ENCODE data around the gene DNAI4.
"Not testable (repeated sequence)": the region's sequence is repeated elsewhere in the genome, so short reads cannot be mapped to it uniquely, and the experiment has no call there.

Gene DNAI4

GRCh38 chr1:66809736-66810326 lies 114.8 kb downstream of the DNAI4 start:
- no peak for DNase-seq

GRCh38 chr1:66809245-66809644 lies 115.4 kb downstream of the DNAI4 start:
- no peak for DNase-seq

DNA sequence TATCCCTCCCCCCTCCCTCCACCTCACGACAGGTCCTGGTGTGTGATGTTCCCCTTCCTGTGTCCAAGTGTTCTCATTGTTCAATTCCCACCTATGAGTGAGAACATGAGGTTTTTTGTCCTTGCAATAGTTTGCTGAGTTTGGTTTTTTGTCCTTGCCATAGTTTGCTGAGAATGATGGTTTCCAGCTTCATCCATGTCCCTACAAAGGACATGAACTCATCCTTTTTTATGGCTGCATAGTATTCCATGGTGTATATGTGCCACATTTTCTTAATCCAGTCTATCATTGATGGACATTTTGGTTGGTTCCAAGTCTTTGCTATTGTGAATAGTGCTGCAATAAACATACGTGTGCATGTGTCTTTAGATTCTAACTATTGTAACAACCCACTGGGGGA lies 128.8 kb downstream of the DNAI4 start:
- DNase-seq, result not testable (repeated sequence)

GRCh38 chr1:66791621-66792610 lies 132.7 kb downstream of the DNAI4 start:
- DNase-seq, result no peak

DNA sequence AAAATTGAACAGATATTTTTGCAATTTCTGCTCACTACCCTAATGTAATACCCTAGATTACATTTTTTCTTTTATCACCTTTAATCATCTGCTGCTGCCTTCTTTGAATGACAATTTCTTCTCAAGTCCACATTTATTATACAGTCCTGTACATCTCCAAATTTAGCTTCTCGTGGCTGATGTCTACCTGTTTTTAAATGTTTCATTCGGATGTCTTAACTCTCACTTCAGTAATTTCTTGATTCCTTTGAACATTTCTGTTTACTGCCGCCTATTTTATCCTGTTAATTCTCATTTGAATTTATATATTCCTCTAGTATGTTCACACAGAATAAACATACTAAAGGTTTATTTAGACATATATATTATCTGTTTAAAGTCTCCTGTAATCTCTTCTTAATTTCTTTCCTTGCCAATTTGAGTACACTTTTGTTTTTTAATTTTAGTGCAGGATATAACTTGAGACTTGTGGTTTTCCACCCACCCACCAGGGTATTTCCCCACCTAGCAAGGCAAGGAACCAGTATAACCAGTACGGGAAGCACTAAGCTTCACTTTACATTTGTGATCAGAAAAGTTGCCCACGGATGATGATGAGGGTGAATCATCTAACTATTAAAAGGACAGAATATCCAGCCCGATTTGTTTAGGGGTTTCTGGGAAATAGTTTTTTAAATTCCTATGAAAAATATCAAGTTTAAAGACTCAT lies 136.3 kb downstream of the DNAI4 start:
- peak; percentile 3 for DNase-seq

GRCh38 chr1:66787641-66788040 lies 137.0 kb downstream of the DNAI4 start:
- no peak for DNase-seq

DNA sequence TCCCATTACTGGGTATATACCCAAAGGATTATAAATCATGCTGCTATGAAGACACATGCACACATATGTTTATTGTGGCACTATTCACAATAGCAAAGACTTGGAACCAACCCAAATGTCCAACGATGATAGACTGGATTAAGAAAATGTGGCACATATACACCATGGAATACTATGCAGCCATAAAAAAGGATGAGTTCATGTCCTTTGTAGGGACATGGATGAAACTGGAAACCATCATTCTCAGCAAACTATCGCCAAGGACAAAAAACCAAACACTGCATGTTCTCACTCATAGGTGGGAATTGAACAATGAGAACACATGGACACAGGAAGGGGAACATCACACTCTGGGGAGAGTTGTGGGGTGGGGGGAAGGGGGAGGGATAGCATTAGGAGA lies 138.9 kb downstream of the DNAI4 start:
- not testable (repeated sequence) for DNase-seq

DNA sequence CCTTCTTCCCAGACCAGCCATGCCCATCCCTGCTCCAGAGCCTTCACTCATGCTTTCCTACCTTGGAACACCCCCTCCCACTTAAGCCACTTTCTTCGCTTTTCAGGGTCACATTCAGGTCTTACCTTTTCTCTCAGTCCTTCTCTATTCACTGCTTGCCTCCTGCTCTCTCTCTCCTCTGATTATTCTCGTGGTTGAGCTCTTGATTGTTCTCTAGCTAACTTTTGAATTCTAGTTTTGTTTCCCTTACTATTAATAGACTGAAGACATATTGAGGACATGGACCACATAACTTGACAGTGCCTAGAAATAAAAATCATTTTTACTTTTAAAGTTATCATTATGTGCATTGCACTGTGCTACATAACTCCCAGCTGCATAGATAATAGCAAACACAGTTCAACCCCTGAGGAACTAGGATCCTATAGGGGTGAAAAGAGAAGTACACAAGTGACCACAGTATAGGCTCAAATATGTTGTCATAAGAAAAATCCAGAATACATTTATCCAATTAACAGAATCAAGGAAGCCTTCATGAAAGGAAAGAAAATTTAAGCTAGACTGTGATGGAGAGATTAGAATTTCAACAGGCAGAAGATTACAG lies 145.1 kb downstream of the DNAI4 start:
- no peak for DNase-seq

GRCh38 chr1:66778969-66779368 lies 145.7 kb downstream of the DNAI4 start:
- DNase-seq, result no peak

DNA sequence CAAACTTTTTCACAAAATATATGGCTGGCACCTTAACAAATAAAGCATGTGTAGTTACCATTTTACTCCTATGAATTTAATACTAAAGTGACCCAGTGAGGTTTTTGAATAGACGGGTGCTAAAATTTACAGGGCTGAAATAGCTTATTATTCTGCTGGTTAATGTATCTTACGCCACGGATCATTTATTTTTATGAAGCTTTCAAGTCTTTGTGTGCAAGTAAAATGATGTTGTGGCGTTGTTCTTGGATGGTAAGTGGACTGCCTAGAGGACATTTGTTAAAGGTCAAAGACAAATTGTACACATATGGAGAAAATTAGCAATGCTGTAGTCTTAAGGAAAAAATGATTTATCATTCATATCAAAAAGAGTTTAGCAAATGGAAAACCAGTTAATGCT lies 146.4 kb downstream of the DNAI4 start:
- DNase-seq, result no peak

DNA sequence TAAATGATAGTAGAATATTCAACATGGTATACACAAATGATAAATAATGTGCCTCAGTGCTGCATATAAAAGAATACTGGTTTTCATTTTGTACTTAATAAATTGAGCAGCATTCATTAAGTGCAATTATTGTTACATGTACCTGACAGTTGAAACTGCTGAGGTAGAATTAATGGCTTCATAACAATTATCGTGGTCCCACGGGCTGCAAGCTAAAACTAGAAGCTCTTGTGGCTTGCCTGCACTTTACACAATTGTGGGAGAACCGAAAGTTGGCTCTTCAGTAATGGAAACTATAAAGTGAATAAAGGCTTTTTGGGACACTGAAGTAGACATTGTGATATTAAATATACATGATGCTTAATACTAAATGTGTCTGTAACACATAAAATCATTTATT lies 146.8 kb downstream of the DNAI4 start:
- DNase-seq, result no peak

GRCh38 chr1:66775646-66776045 lies 149.0 kb downstream of the DNAI4 start:
- DNase-seq, result no peak

GRCh38 chr1:66774438-66774837 lies 150.2 kb downstream of the DNAI4 start:
- no peak for DNase-seq

GRCh38 chr1:66773227-66773626 lies 151.4 kb downstream of the DNAI4 start:
- no peak for DNase-seq

GRCh38 chr1:66770694-66771093 lies 154.0 kb downstream of the DNAI4 start:
- DNase-seq, result no peak

DNA sequence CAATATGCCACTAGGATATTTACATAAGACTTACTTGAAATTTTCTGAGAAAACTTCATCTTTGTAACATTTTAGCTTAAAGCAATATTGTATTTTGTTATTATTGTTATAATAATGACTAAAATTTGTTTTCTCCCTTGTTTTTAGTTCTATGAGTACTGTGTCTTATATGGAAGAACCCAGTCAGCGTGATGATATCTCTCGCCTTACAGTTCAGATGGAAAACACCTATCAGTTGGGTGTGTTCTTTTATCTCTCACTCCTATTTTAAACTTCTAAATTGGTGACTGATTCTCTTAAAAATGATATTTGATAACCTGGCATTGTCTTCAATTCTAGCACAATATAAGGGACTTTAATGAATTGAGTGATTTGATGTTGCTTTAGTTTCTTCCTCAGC lies 154.4 kb downstream of the DNAI4 start:
- no peak for DNase-seq

DNA sequence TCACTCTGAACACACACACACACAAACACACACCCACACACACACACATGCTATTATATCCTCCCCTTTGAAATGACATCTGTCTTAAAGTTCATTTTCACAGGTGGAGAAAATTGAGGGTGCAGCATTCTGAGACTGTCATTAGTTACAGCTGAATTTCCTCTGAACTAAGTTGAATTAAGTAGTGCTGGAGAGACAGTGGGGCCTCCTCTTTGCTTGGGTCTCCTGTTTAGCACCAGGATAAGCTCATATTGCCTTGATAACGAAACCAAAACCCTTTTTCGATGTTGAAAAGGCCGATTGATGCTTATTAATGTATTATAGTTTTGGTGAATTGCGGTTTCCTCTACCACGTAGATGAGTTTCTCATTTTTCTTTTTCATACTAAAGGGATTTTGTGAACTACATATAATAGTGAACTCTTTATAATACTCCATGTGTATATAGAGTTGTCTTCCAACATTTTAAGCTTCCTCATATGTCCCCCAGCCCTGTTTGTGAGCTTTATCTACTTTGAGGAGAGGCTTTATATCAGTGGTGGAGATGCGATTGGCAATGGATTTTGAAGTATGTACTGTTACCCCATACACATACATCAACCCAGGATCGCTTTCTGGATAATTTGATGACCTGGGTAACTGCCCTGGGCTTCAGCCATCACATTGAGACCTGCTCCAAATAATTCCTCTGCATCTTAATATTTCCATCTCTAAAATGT lies 155.0 kb downstream of the DNAI4 start:
- DNase-seq, result no peak

DNA sequence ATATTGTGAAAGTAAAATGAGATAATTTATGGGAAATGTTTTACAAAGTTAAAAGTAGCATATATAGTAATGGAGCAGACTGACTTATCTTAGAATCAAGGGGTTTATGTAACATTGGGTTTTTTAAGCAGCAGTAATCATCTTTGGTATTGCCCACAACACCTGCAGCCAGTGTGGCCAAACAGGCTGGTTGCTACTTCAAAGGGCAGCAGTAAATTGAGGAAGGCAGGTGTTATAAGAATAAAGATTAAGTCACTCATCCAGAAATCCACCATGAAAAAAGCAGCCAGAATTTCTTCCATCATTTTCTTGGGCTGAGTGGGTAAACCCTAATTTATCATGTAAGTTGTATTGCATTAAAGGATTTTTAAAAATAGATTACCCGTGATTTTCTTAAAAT lies 155.7 kb downstream of the DNAI4 start:
- DNase-seq, result no peak

DNA sequence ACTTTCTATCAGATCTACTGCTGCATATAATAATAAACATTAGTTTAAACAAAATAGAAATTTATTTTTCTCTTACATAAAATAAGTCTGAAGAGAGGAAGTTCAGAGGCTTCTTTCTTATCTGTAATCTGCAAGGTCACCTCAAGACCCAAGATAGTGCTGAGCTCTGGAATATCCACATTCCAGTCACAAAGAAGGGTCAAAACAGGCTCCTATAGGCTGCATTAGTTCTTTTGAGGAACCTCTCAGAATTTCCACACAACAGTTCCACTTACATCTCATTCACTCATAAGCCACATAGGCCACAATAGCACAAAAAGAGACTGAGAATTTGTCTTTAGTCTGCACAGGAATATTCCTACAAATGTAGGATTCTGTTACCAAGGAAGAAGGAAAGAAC lies 157.0 kb downstream of the DNAI4 start:
- DNase-seq, result no peak

- DNase-seq, result peak; percentile 15
Measured at GRCh38 chr1:66764994-66765578, 159.6 kb downstream of the DNAI4 start.
